Left cardiac atrium (tissue), 4 donors: ENCODE data around the gene UBE2D1. TPM values are rescaled to one million over a fixed set of nuclear protein-coding genes. Genes with fewer than 3 reads are reported as not detected.

ENCODE experiments used
- ATAC-seq, 2 donors: fragments of 200-7000 bp; cut with Tn5 transposase; one replicate each; pipeline ENCODE4 v1.9.1; 2020; ENCODE audit warnings: mild to moderate bottlenecking in 2 of 2, moderate library complexity in 2 of 2
- DNase-seq: peaks from one replicate; pipeline ENCODE4 v3.0.0-alpha.2; 2020
- intact Hi-C, 2 donors: fragments of 100-400 bp; cut with DNase I; formaldehyde crosslinking; loops; one replicate each; pipeline versions ENCODE4 v1.14.1 to v1.15.1; 2022 to 2023
- long read RNA-seq: library from polyadenylated mRNA; unstranded; transcript quantifications from one replicate; pipeline ENCODE4 v2.0.0, GENCODE V29; 2021
- total RNA-seq, 2 donors: library from RNA; stranded (reverse); fragmentation: NEBNext Ultra II Directional; extraction: Animal tissue kit (Norgen Biotek cat#: 25700); gene quantifications; one replicate each; pipeline ENCODE4 v1.2.1, GENCODE V29; 2021
- donor health status: DM: no; HTN: yes; CAD: no.
- donor health status: DM: no; HTN: yes; CAD: no; lungs with severe emphysema.
- donor health status: DM: yes; HTN: yes; CAD: no.
- donor health status: Dilated cardiomyopathy.

Gene UBE2D1
- total RNA-seq: 10 to 100 TPM; 27.8 to 31.3 TPM
- long read RNA-seq, transcript UBE2D1-201 (7 exons, 2,659 nt): major isoform, 55 of 64 reads
- long read RNA-seq, transcript UBE2D1-204 (6 exons, 2,621 nt): minor isoform, 6 of 64 reads
- long read RNA-seq, partial matches to known transcripts: 1 of 64 reads
- long read RNA-seq, other reads (novel, unspliced or antisense): 2 of 64 reads

GRCh38 chr10:58334817-58335305, at the start of gene UBE2D1:
UBE2D1 (plus strand) TSS chr10:58335006; CDS start chr10:58335202, 196 bp downstream.
- peak; percentile 94 for DNase-seq
- ATAC-seq: peak; percentile 98 to 99
- intact Hi-C loops: loop anchor here in 1 of 2 donors (2.0 to 10.0 kb wide), 2 partner anchors 50 to 66 kb away; partner anchors contain the start of genes CISD1 and TFAM

DNA sequence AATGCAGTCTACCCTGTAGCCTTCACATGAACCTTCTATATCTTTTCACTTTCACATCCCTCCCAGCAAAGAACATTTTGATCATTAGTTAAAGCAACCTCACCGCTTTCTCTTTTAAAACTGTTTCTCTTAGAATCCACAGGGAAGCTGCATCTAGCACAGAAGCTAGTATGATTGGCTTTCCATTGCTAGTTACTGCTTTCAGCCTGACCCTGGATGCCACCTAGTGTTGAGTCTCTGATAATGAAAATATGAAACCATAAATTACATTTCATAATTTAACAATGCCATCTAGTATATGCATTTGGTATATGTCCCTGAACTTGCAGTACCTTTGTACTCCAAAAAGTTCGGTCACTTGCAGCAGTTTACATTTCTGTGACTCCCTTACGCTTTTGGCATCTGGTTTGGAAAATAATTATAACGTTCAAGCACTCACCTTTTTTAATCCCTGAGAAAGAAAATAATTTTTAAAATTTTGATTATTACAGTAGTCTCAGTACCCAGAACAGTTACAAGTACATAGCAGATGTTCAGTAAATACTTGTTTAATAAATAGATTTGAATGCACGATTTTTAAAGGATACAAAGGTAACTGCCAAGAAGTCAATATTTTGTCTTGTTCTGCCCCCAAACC, 43.1 kb upstream of the UBE2D1 start:
- ATAC-seq (peak; percentile 70 to 71), DNase-seq (no peak)
- intact Hi-C loops: loop anchor here (2.0 to 5.0 kb wide), 2 partner anchors 113 to 114 kb away; no protein-coding TSS in a partner anchor

DNA sequence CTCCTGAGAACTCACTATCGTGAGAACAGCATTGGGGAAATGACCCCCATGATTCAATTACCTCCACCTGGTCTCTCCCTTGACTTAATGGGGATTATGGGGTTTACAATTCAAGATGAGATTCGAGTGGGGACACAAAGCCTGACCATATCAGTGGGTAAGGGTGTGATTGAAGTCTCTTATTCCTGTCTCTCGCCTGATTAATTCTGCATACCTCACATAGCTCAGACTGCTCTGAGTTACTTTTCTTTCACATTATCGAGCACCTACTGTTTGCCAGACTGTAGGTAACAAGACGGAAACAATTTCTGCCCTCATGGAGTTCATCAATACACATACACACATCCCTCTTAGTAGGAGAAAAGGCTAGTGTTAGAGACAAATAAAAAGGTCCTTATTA, 40.8 kb upstream of the UBE2D1 start:
- intact Hi-C loops: loop anchor here in 1 of 2 donors (5.0 kb wide), 1 partner anchor 117 kb away; no protein-coding TSS in a partner anchor
- ATAC-seq (no peak), DNase-seq (no peak)

- intact Hi-C loops: no loop called here
- ATAC-seq: peak; percentile 57 to 78
- peak; percentile 37 for DNase-seq
Measured at GRCh38 chr10:58299580-58299979, 35.2 kb upstream of the UBE2D1 start.

GRCh38 chr10:58300676-58301075, 34.1 kb upstream of the UBE2D1 start:
- no peak for DNase-seq
- intact Hi-C loops: no loop called here
- no peak for ATAC-seq

- intact Hi-C loops: no loop called here
- no peak for DNase-seq
- ATAC-seq: no peak
Measured at GRCh38 chr10:58302254-58302653, 32.6 kb upstream of the UBE2D1 start.

DNA sequence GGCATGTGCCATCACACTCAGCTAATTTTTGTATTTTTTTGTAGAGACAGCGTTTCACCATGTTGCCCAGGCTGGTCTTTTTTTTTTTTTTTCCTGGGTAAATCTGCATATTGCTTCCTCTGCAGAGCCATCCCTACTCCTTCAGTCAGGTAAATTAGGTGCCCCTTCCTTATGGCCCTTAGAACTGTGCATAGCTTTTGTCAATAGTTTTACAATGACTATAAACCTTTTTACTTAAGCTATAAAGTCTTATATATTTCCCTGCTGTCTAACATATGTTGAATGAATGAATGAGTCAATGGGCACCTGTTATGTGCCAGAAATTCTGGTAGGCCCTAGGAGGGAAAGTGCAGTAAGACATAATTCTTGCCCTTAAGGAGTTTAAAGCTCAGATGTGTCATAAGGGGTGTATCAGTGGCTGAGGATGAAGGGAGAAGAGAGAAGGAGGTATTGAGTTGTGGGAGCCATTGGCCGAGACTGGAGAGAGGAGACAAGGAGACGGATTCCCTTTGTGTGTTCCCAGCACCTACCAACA, 30.6 kb upstream of the UBE2D1 start:
- intact Hi-C loops: no loop called here
- DNase-seq (no peak), ATAC-seq (no peak)

DNA sequence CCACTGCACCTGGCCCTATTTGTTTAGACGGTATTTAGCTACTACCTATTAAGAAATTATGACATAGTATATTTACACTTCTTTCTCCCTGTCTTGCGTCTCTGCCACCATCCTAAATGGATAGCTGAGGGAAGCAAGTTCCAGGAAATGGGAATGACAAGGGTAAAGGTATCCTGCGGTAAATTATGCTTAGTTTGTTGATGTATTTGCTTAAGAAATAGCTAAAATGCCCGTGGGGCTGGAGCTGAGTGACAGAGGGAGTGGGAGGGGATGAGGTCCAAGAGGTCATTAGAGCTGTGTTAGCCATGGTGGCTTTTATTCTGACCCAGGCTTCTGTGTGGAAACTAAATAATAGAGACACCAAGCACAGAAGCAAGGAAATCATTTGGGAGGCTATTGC, 29.0 kb upstream of the UBE2D1 start:
- ATAC-seq: no peak
- intact Hi-C loops: no loop called here
- DNase-seq: no peak

DNA sequence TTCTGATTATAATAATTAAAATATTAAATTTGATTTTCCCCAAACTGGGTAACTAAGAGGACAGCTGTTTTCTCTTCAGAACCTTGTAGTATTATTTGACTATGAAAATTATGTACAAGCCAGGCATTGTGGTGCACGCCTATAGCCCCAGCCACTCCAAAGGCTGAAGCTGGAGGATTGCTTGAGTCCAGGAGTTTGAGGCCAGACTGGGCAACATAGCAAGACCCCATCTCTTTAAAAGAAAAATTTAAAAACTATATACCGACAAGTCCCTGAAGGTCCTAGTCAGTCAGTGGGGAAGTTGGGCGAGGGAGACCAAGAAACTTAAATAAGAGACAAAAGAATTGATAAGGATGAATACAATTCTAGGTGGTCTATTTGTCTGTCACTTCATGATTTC, 27.1 kb upstream of the UBE2D1 start:
- intact Hi-C loops: no loop called here
- DNase-seq (no peak), ATAC-seq (no peak)

DNA sequence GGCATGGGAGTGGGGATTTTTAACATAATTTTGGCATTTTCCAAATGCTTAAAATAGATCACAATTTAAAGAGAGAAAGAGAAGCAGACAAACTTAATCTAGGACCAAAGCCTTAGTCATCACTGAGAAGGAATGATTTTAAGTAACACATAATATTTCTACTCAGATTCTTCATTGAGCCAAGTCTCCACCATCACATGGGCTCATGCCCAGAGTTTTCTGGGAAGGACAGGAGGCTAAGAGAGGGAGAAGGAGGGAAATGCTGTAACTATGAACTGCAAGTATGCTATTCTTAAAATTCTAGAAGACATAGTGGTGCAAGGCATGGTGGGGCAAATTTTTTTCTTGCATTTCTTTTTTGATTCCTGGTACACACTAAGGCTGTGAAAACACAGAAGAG, 23.8 kb upstream of the UBE2D1 start:
- intact Hi-C loops: no loop called here
- ATAC-seq: no peak

DNA sequence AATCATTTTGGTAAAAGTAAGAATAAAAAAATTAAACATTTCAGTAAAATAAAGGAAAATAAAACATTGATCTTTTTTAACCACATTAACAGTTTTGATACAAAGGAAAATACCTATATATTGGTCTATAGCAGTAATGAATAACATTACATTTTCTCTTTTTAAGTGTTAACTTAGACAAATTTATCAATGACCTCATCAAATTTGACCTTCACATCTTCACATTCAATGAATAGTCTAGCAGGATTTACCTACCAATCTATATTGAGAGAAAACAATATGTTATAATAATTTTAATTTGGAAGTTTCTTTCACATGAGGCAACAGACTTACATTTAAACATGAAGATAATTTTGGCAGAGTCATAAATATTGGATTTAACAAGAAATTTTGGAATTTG, 17.9 kb upstream of the UBE2D1 start:
- DNase-seq (no peak), ATAC-seq (no peak)
- intact Hi-C loops: no loop called here

More for the DNA sequence above, 23.8 kb upstream of the UBE2D1 start:
- DNase-seq: no peak

DNA sequence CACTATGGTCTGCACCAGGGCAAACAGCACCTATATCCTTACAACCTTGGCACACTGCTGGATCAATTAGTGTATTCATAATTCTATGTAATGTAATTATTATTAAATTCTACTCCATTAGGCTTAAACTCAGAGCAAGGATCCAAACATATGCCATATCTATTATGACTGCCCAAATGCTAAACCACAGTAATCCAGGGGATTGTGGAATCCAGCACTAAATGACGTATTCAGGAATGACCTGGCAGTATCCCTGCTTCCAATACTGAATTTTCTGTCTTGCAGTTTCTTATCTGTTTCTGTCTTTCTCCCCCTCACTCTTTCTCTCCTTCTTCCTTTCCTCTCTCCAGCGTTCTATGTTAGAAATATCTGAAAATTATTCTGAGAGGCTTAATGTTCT, 16.5 kb upstream of the UBE2D1 start:
- no peak for DNase-seq
- intact Hi-C loops: no loop called here
- ATAC-seq: no peak

DNA sequence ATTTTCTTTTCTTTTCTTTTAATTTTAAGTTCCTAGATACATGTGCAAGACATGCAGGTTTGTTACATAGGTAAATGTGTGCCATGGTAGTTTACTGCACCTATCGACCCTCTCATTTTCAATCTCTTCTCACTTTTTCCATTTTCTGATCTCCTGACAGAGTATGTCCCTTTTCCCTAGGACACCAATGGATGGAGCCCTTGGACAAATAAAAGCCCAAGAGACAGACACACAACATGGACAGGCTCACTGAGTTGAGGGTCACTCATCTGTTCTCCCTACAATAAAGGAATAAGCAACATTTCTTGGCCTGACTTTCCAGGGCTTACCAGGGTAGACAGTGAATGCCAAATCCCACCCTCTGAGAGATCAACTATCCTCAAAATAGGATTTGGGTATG, 15.2 kb upstream of the UBE2D1 start:
- DNase-seq (no peak), ATAC-seq (no peak)
- intact Hi-C loops: no loop called here

GRCh38 chr10:58320351-58321049, 14.3 kb upstream of the UBE2D1 start:
- ATAC-seq (no peak), DNase-seq (no peak)
- intact Hi-C loops: no loop called here

- intact Hi-C loops: no loop called here
- ATAC-seq (peak in 1 of 2 donors; percentile 40), DNase-seq (no peak)
Measured at GRCh38 chr10:58322072-58322834, 12.6 kb upstream of the UBE2D1 start.

DNA sequence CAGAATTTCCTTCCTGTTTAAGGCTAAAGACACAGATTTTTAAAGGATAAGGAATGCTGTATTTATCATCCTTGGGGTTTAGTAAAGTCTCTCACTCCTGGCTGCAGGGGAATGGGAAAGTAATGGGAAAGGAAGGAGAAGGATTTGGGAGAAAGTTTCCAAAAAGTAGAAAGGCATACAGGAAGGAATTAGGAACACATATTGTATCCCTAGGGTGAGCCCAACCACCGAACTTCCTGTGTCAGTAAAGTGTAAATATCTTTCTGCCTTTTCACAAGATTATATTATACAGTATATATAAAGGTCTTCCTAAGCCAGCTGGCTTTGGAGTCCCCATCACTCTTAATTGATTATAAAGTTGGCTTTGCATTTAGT, 12.0 kb upstream of the UBE2D1 start:
- intact Hi-C loops: no loop called here
- ATAC-seq: no peak
- no peak for DNase-seq

DNA sequence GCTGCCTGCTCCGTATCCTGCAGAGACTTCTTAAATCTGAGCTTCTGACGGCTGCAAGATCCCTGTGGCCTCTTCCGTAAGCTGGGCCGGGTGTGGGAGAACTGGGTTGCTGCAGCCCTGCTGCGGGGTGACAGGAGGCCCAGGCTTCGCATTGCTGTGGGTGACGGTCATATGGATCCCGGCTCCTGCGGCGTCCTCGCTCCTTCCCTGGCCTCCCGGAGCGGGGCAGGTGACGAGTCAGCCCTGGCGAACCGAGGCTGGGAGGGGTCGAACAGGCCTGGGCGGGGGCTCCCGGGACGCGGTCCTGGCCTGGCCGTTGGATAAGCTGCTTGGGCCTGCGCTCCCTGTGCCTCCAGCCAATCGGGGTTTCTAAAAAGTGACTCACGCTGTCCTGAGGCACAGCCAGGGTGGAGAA, 7.8 kb upstream of the UBE2D1 start:
- peak; percentile 95 for ATAC-seq
- DNase-seq: peak; percentile 63
- intact Hi-C loops: no loop called here

DNA sequence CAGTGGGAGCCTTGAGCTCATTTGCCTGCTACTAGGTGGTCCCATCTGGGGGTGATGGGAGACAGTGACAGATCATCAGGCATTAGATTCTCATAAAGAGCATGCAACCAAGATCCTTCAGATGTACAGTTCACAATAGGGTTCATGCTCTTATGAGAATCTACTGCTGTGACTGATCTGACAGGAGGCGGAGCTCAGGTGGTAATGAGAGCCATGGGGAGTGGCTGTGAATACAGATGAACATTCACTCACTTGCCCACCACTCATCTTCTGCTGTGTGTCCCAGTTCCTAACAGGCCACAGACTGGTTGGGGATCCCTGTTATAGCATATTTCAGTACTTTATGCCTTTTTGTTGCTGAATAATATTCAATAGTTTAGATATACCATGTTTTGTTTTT, 6.6 kb upstream of the UBE2D1 start:
- intact Hi-C loops: no loop called here
- ATAC-seq: no peak
- no peak for DNase-seq

DNA sequence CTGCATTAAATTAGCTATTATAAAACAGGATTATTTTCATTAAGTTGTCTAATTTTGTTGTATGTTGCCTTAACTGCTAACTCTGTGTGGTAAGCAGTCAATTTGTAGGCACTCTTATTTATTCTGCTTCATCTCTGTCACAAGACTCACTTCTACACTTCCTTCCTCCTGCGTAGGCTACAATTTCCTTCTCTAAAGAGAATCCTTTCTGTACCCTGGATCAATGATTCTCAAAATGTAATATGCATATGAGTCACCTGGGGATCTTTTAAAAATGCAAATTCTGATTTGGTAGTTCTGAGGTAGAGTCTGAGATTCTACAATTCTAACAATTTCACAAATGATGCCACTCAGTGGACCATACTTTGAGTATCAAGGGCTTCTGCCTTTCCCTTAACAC, 4.4 kb upstream of the UBE2D1 start:
- DNase-seq (no peak), ATAC-seq (no peak)
- intact Hi-C loops: loop anchor here in 1 of 2 donors (10.0 kb wide), 1 partner anchor 54 kb away; the partner anchor contains the start of gene TFAM
